Osteoblast (primary cell): ENCODE measurements around the gene CNTRL. TPM values are rescaled to one million over a fixed set of nuclear protein-coding genes. Genes with fewer than 3 reads are reported as not detected.

Experiments
- DNase-seq: peaks from one replicate; pipeline ENCODE4 v3.0.0; 2011; ENCODE audit warnings: low spot score, mixed read lengths; ENCODE audit not compliant: insufficient read length; ENCODE audit errors: missing footprints
- H2AFZ ChIP-seq: 2 replicates; pipeline ENCODE4 v1.6.0; 2011; ENCODE audit warnings: mild to moderate bottlenecking, low read length
- H3K27ac ChIP-seq: 2 replicates; pipeline ENCODE4 v1.5.1; 2011; ENCODE audit warnings: mild to moderate bottlenecking, low read depth, low read length, moderate library complexity
- H3K27me3 ChIP-seq: 2 replicates; pipeline ENCODE4 v1.6.0; 2012; ENCODE audit warnings: mild to moderate bottlenecking, control low read depth, inconsistent platforms, low read length, moderate library complexity; ENCODE audit not compliant: insufficient read depth
- H3K36me3 ChIP-seq: 2 replicates; pipeline ENCODE4 v1.5.1; 2011; ENCODE audit warnings: mild to moderate bottlenecking, low read length, control low read depth, moderate library complexity; ENCODE audit not compliant: insufficient read depth
- H3K4me1 ChIP-seq: 2 replicates; pipeline ENCODE4 v1.5.1; 2011; ENCODE audit warnings: mild to moderate bottlenecking, low read length, control low read depth, moderate library complexity; ENCODE audit not compliant: insufficient read depth
- H3K4me2 ChIP-seq: 2 replicates; pipeline ENCODE4 v1.6.0; 2011; ENCODE audit warnings: mild to moderate bottlenecking, low read length; ENCODE audit not compliant: insufficient read depth
- H3K4me3 ChIP-seq: fragments of 200-600 bp; sonication (generic); 3 replicates; pipeline ENCODE4 v1.5.1; 2012; ENCODE audit warnings: mild to moderate bottlenecking, low read length, inconsistent platforms; ENCODE audit not compliant: insufficient read depth
- H3K79me2 ChIP-seq: 2 replicates; pipeline ENCODE4 v1.6.0; 2012; ENCODE audit warnings: mild to moderate bottlenecking, low read length, control low read depth, inconsistent platforms; ENCODE audit not compliant: insufficient read depth
- H3K9me3 ChIP-seq: 2 replicates; pipeline ENCODE4 v1.5.1; 2011; ENCODE audit warnings: low read depth, low read length, control low read depth
- H4K20me1 ChIP-seq: 2 replicates; pipeline ENCODE4 v1.6.0; 2012; ENCODE audit warnings: mild to moderate bottlenecking, low read length, control low read depth; ENCODE audit not compliant: insufficient read depth
- total RNA-seq: library from RNA; depleted of rRNA; stranded (reverse); fragments of >200 nt; gene quantifications from 2 replicates; pipeline ENCODE4 v1.2.3, GENCODE V29; 2012
- TF ChIP-seq, protein P1 (sequence below): IDR thresholded peaks from 2 replicates; pipeline ENCODE4 v1.5.1; 2011; ENCODE audit warnings: mild to moderate bottlenecking, low read depth, low read length, moderate library complexity; ENCODE audit errors: extremely low read depth

CNTRL gene
- total RNA-seq, 1 donor, result 8.7 TPM

DNA sequence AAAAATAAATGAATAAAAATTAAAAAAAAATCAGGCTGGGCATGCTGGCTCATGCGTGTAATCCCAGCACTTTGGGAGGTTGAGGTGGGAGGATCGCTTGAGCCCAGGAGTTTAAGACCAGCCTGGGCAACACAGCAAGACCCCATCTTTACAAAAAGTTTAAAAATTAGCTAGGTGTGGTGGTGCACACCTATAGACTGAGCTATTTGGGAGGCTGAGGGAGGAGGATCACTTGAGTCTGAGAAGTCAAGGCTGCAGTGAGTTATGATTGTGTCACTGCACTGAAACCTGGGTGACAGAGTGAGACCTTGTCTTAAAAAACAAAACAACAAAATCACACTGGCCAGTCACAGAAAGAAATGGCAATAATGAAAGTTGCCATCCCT is 3.4 kb upstream of the CNTRL start:
- no peaks in the 10 kb centered on the region for H3K9me3 ChIP-seq
- no peaks in the 10 kb centered on the region for H3K27me3 ChIP-seq
- peak overlapping the region; percentile 70 for H3K4me3 ChIP-seq
- H4K20me1 ChIP-seq, result no peaks in the 10 kb centered on the region
- TF ChIP-seq, protein P1, sequence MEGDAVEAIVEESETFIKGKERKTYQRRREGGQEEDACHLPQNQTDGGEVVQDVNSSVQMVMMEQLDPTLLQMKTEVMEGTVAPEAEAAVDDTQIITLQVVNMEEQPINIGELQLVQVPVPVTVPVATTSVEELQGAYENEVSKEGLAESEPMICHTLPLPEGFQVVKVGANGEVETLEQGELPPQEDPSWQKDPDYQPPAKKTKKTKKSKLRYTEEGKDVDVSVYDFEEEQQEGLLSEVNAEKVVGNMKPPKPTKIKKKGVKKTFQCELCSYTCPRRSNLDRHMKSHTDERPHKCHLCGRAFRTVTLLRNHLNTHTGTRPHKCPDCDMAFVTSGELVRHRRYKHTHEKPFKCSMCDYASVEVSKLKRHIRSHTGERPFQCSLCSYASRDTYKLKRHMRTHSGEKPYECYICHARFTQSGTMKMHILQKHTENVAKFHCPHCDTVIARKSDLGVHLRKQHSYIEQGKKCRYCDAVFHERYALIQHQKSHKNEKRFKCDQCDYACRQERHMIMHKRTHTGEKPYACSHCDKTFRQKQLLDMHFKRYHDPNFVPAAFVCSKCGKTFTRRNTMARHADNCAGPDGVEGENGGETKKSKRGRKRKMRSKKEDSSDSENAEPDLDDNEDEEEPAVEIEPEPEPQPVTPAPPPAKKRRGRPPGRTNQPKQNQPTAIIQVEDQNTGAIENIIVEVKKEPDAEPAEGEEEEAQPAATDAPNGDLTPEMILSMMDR, result no peak
- peaks cover 27% of the 10 kb centered on the region for H3K4me1 ChIP-seq
- no peaks in the 10 kb centered on the region for H3K36me3 ChIP-seq
- H3K4me2 ChIP-seq, result peak overlapping the region; percentile 94
- DNase-seq, result no peak
- H3K27ac ChIP-seq, result peak overlapping the region; percentile 50
- H2AFZ ChIP-seq, result peak overlapping the region; percentile 91
- H3K79me2 ChIP-seq, result no peaks in the 10 kb centered on the region

DNA sequence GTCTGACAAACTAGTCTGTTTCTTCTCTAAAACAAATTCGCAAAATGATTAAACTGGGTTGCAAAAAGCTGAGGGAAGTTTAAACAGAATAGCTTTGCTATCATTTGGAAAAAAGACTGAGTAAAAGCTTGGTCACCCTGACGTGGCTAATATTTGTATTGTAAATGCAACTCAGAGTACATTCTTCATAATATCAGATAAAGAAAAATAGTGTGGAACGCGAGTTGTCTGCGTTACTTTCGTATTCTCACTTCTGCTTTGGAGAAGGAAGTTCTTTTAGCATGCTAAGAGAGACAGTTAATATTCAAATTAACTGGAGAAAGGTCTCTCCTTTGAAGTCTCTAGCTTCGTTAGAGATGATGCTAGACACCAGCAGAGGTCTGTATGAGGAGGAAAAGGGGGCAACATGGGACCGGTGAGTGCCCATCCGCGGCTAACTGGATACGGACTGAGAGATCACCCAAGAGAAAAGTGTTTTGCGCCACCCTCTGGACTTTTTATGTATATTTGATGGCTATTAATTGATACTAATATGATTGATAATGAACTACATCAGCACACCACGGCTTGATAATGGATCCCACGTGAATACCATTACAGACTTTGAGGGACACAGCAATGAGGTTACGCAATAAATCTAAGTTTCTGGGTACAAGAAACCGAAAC is 2.9 kb upstream of the CNTRL start:
- H3K27me3 ChIP-seq, result no peaks in the 10 kb centered on the region
- peak; percentile 67 for DNase-seq
- peak overlapping the region; percentile 50 for H3K27ac ChIP-seq
- TF ChIP-seq, protein P1, result peak; percentile 43
- H2AFZ ChIP-seq, result peak overlapping the region; percentile 91
- no peaks in the 10 kb centered on the region for H4K20me1 ChIP-seq
- H3K36me3 ChIP-seq, result no peaks in the 10 kb centered on the region
- no peaks in the 10 kb centered on the region for H3K9me3 ChIP-seq
- H3K4me2 ChIP-seq, result peak overlapping the region; percentile 94
- H3K4me1 ChIP-seq, result peaks cover 27% of the 10 kb centered on the region
- no peaks in the 10 kb centered on the region for H3K79me2 ChIP-seq
- peak overlapping the region; percentile 70 for H3K4me3 ChIP-seq

DNA sequence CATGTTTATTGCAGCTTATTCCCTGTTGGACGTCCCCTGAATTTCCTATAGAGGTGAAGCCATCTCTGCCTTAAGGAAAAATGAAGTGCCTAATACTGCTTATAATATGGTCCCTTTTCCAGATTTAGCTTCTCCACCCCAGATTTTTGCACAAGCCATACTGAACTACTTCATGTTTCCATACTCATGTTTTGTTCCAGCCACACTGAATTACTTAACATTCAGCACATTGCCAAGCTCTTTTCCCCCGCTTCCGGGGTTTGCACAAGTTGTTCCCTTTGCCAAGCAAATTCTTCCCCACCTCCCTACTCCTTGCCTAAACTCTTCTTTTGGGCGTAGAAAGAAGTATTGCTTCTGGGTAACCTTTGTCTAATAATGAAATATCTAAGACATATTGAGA is 1.7 kb upstream of the CNTRL start:
- no peaks in the 10 kb centered on the region for H3K36me3 ChIP-seq
- no peaks in the 10 kb centered on the region for H3K27me3 ChIP-seq
- peak; percentile 49 for DNase-seq
- peak overlapping the region; percentile 29 for H3K4me3 ChIP-seq
- H3K4me1 ChIP-seq, result peaks cover 27% of the 10 kb centered on the region
- H3K4me2 ChIP-seq, result peak overlapping the region; percentile 94
- H3K27ac ChIP-seq, result peak overlapping the region; percentile 25
- no peaks in the 10 kb centered on the region for H4K20me1 ChIP-seq
- H3K79me2 ChIP-seq, result no peaks in the 10 kb centered on the region
- H2AFZ ChIP-seq, result peak overlapping the region; percentile 80
- TF ChIP-seq, protein P1, result no peak
- no peaks in the 10 kb centered on the region for H3K9me3 ChIP-seq

DNA sequence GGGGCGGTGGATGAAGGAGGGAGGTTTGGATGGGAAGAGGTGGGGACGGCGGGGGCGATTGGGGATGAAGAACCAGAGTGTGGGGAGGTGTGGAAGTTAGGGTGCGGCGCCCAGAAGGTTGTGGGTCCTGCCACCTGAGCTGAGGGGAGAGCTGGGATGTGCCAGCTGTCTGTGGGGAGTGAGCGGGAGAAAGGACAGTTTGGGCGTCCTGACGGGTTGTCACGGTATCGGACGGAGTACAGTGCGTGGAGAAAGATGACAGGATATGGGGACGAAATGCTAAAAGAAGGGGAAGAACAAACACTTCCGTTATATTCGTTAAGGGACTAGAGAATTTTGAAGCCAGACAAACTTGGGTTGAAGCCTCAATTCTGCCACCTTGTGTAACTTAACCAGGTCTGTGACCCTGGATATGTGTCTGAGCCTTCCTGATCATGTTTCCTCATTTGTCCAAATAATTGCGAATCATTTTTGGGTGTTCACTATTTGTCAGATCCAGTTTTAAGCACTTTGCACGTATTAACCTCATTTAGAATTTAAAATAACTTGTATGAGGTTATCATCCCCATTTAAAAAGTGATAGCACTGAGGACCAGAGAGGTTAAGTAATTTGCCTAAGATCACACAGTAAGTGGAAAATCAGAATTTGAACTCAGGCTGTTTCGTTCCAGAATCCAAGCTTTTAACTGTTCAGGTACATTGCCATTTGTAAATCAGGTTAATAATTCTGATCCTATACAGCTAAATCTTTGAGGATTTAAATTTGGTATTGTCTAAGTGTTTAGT is 689 bp downstream of the CNTRL start:
- Histone ChIP-seq H3K9me3 (no peaks in the 10 kb centered on the region), H3K79me2 (no peaks in the 10 kb centered on the region), H3K4me2 (peak overlapping the region; percentile 94), H2AFZ (peak overlapping the region; percentile 97), H3K36me3 (no peaks in the 10 kb centered on the region), H3K4me1 (peaks cover 27% of the 10 kb centered on the region), H4K20me1 (no peaks in the 10 kb centered on the region), H3K27ac (peak overlapping the region; percentile 91), H3K4me3 (peak overlapping the region; percentile 96), H3K27me3 (no peaks in the 10 kb centered on the region)
- peak; percentile 19 for DNase-seq
- TF ChIP-seq, protein P1, result no peak
